Head of caudate nucleus (tissue), 42 donors: ENCODE data around the gene P3H3.
A peak's percentile ranks its signal among the peaks of the same experiment; 100 is the strongest.

Experiments used
- DNase-seq, 42 donors: peaks; one replicate each; pipeline versions ENCODE4 v3.0.0 to v3.0.0-alpha.2; 2020 to 2021; ENCODE audit warnings: mixed read lengths in 7 of 42
- intact Hi-C: fragments of 100-400 bp; cut with DNase I; formaldehyde crosslinking; loops from one replicate; pipeline ENCODE4 v1.15.0; 2022

Gene P3H3

GRCh38 chr12:6823182-6824084 lies 4.8 kb upstream of the P3H3 start:
- DNase-seq = no peak
- intact Hi-C loops = loop anchor here (5.0 kb wide), 1 partner anchor 41 kb away; no protein-coding TSS in a partner anchor

- peak in 14 of 42 donors; percentile 19 to 53 (median 34) for DNase-seq
- intact Hi-C loops = loop anchor here (5.0 kb wide), 1 partner anchor 42 kb away; no protein-coding TSS in a partner anchor
Measured at GRCh38 chr12:6824085-6824775, 4.0 kb upstream of the P3H3 start.

DNA sequence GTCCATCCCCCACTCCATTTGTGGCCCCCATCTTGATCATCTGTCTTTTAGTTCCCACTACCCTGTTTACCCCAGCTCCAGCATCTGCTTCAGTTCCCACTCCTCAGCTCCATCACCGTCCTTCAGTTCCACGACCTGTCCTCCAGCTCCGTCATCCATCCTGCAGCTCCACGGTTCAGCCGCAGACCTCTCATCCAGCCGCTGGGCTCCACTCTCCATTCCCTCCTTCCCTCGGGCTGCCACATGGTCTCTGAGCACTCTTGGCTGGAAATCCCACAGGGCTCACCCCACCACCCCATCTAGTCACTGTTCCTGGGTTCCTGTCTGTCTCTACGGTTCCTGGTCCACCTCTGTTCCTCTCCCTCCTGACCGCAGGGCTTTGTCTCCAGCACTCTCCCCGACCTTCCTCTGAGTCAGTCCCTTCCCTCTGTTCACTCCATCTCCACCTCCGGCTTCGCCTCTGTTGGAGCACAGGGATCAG lies 3.3 kb upstream of the P3H3 start:
- DNase-seq = peak in 1 of 42 donors; percentile 10
- intact Hi-C loops = loop anchor here (5.0 kb wide), 2 partner anchors 43 to 73 kb away; partner anchors contain the start of gene MLF2

GRCh38 chr12:6825398-6826124 lies 2.6 kb upstream of the P3H3 start:
- peak; percentile 67 to 96 (median 89) for DNase-seq
- intact Hi-C loops = loop anchor here (5.0 kb wide), 1 partner anchor 73 kb away; the partner anchor contains the start of gene MLF2

- intact Hi-C loops = loop anchor here (5.0 kb wide), 1 partner anchor 74 kb away; the partner anchor contains the start of gene MLF2
- no peak for DNase-seq
Measured at GRCh38 chr12:6826125-6826733, 2.0 kb upstream of the P3H3 start.

DNA sequence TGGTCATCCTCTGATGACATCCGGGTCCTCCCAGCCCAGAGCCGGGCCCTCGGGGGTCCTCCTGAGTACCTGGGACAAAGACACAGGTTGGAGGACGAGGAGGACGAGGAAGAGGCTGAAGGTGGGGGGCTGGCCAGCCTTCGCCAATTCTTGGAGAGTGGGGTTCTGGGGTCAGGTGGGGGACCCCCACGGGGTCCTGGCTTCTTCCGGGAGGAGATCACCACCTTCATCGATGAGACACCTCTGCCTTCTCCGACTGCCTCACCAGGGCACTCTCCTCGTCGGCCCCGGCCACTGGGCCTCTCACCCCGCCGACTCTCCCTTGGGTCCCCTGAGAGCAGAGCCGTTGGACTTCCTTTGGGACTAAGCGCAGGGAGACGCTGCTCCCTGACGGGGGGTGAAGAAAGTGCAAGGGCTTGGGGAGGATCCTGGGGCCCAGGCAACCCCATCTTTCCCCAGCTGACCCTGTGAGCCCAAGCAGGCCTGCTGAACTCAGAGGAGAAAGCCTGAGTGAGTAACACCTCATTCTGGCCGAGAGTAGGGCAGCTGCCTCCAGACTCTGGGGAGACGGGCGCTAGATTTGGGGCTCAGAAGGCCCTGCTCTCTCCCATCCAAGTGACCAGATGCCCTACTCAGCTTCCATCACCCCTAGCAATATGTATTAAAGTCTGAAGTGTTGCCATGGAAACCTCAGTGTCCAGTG lies 1.3 kb upstream of the P3H3 start:
- no peak for DNase-seq
- intact Hi-C loops = loop anchor here (5.0 kb wide), 1 partner anchor 75 kb away; the partner anchor contains the start of gene MLF2

DNA sequence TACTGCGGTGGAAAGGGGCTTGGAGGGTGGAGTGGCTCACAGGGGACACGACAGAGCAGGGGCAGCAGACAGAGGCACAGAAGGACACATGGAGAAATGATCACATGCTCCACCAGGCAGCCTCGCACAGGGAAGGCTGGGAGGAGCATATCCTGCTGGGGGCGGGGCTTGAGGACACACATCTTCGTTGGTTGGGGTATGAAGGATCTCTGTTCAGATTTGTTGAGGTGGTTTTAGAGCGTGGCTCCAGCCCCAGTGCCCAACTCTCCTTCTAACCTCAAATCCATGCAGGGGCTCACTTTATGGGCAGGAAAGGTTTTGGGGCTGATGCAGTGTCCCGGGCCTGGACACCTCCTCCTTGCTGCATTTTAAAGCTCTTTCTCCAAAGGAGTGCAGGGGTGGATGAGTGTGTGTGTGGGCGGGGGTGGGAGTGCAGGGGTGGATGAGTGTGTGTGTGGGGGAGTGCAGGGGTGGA lies 733 bp upstream of the P3H3 start:
- DNase-seq = peak; percentile 60 to 93 (median 84)

GRCh38 chr12:6828781-6829535 lies 751 bp downstream of the P3H3 start:
- peak in 33 of 42 donors; percentile 22 to 81 (median 56) for DNase-seq

More for the DNA sequence above, 733 bp upstream of the P3H3 start:
- intact Hi-C loops = loop anchor here (5.0 kb wide), 1 partner anchor 75 kb away; the partner anchor contains the start of gene MLF2

DNA sequence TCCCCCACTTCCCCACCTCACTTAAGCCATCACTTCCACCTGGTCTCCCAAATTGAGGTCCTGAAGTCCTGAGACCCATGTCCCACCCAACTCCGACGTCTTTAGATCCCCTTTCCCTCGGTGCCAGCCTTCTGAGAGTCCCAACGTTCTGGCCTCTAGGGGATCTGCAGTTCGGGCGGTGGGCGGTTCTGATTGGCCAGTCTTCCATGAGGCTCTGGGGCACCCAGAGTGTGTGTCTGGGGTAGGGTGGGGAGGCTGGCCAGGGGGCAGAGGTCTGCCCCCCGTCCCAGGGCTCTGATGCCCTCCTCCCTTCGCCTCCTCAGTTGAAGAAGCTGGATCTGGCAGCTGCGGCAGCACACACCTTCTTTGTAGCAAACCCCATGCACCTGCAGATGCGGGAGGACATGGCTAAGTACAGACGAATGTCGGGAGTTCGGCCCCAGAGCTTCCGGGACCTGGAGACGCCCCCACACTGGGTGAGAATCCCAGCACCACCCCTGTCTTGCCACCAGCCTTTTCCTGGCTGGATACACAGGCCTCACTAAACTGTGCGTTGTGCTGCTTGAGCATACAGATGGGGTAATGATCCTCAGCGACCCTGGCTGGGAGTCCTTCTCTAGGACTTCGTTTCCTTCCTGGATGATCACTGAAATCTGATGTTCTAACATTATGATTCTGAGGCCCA lies 1.5 kb downstream of the P3H3 start:
- intact Hi-C loops = loop anchor here (5.0 kb wide), 1 partner anchor 77 kb away; the partner anchor contains the start of gene MLF2
- DNase-seq = peak in 2 of 42 donors; percentile 26 to 53

More at GRCh38 chr12:6828781-6829535, 751 bp downstream of the P3H3 start:
- intact Hi-C loops = loop anchor here (5.0 kb wide), 1 partner anchor 77 kb away; the partner anchor contains the start of gene MLF2

GRCh38 chr12:6830286-6830890 lies 2.2 kb downstream of the P3H3 start:
- intact Hi-C loops = no loop called here
- no peak for DNase-seq

DNA sequence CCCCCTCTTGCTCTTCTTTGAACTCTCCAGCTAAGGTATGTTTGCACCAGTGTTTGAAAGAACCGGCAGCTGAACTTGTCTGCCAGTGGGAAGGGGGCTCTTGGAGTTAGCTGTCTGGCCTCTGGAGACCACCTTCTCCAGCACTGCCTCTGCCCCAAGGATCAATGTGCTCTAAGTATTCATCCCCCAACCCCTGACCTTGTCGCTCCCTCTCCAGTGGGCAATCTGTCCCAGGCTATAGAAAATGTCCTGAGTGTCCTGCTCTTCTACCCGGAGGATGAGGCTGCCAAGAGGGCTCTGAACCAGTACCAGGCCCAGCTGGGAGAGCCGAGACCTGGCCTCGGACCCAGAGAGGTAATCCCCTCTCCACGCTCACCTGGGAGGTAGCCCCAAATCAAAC lies 2.8 kb downstream of the P3H3 start:
- intact Hi-C loops = no loop called here
- no peak for DNase-seq

DNA sequence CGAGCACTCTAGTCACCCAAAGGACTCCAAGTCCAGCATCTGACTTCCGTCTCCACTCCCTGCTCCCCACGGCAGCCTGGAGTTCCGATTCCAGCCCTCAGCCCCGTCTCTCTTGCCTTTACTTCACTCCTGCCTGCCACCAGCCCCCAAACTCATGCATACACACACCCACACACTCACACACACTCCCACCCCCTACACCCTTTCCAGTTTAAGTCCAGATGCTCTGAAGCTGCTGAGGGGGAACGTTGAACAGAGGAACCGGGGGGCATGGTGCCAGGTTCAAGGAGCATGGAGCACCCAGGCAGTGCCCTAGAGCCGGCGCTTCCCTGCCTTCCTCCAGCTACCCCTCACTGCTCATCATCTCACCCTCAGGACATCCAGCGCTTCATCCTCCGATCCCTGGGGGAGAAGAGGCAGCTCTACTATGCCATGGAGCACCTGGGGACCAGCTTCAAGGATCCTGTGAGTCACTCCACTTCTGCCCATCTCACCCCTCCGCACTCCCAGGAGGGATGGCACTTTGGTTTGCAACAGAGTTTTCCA lies 3.3 kb downstream of the P3H3 start:
- intact Hi-C loops = no loop called here

GRCh38 chr12:6832125-6832524 lies 3.9 kb downstream of the P3H3 start:
- intact Hi-C loops = no loop called here

More for the DNA sequence above, 3.3 kb downstream of the P3H3 start:
- no peak for DNase-seq

GRCh38 chr12:6833189-6833890 lies 5.1 kb downstream of the P3H3 start:
- no peak for DNase-seq
- intact Hi-C loops = no loop called here

More at GRCh38 chr12:6832125-6832524, 3.9 kb downstream of the P3H3 start:
- no peak for DNase-seq

GRCh38 chr12:6834254-6834653 lies 6.0 kb downstream of the P3H3 start:
- intact Hi-C loops = no loop called here
- no peak for DNase-seq
